HCT116 (cell line): ENCODE data around the gene SMC1B. TPM values are rescaled to one million over a fixed set of nuclear protein-coding genes. Genes with fewer than 3 reads are reported as not detected.
A peak's percentile ranks its signal among the peaks of the same experiment; 100 is the strongest.

Source experiments
- ATAC-seq: fragments of 200-7000 bp; cut with Tn5 transposase; 2 replicates; pipeline ENCODE4 v1.9.1; 2020; ENCODE audit warnings: mild to moderate bottlenecking, moderate library complexity
- BruUV-seq: library from RNA; stranded (reverse); fragments of 400-500 nt; replicated peaks from 2 replicates; lab custom pipeline; 2021; lab: Mats Ljungman, UMichigan
- CTCF ChIA-PET: fragments of 300-600 bp; sonication (Branson Sonifier 250); formaldehyde crosslinking; loops from one replicate; lab custom pipeline; 2021; ENCODE audit warnings: antibody characterized with exemption; lab: Charles Lee
- POLR2A ChIA-PET: fragments of 300-600, 350-600 bp; sonication (Branson Sonifier 250); formaldehyde crosslinking; loops from one replicate; lab custom pipeline; 2021; ENCODE audit warnings: antibody characterized with exemption; lab: Charles Lee
- RAD21 ChIA-PET, 2 experiments: fragments of 300-600 bp; sonication (Branson Sonifier 250); formaldehyde crosslinking; loops; one replicate each; lab custom pipeline; 2023; ENCODE audit warnings: low total read pairs in 2 of 2; ENCODE audit not compliant: uncharacterized antibody in 2 of 2, unreplicated experiment in 2 of 2, low non-redundant PET in 1 of 2; lab: Charles Lee
- DNase-seq: peaks from one replicate; pipeline ENCODE4 v3.0.0-alpha.2; 2010; ENCODE audit warnings: low read depth, low spot score
- H2AFZ ChIP-seq: fragments of 200-600 bp; shearing (Covaris generic), sonication (generic); 2 replicates; pipeline ENCODE4 v1.6.1; 2017; ENCODE audit warnings: low read depth, mixed run types, mixed read lengths, antibody characterized with exemption, low read length; ENCODE audit not compliant: poor library complexity, severe bottlenecking
- H3K27ac ChIP-seq: 2 replicates; pipeline ENCODE4 v1.5.1; 2012; ENCODE audit warnings: low read depth, low read length
- H3K27me3 ChIP-seq: fragments of 200-600 bp; sonication (generic); 2 replicates; pipeline ENCODE4 v1.6.1; 2016; ENCODE audit warnings: mixed run types, low read length, mixed read lengths; ENCODE audit not compliant: insufficient read depth
- H3K36me3 ChIP-seq, 2 experiments: fragments of 200-500 bp in 1 of 2; fragments of 200-600 bp in 1 of 2; sonication (Bioruptor generic) in 1 of 2; sonication (generic) in 1 of 2; 2 replicates each; pipeline versions ENCODE4 v1.5.1 to v1.6.1; 2014 to 2016; ENCODE audit warnings: low read length in 2 of 2, inconsistent platforms in 1 of 2, mixed read lengths in 1 of 2, mixed run types in 1 of 2; ENCODE audit not compliant: insufficient read depth in 2 of 2, control insufficient read depth in 1 of 2
- H3K4me1 ChIP-seq, 2 experiments: fragments of 200-600 bp in 1 of 2; sonication (generic) in 1 of 2; 2 replicates each; pipeline versions ENCODE4 v1.5.1 to v1.6.1; 2012 to 2017; ENCODE audit warnings: low read length in 2 of 2, inconsistent platforms in 1 of 2, mild to moderate bottlenecking in 1 of 2, mixed read lengths in 1 of 2, mixed run types in 1 of 2, moderate library complexity in 1 of 2; ENCODE audit not compliant: insufficient read depth in 2 of 2, control insufficient read depth in 1 of 2
- H3K4me2 ChIP-seq: fragments of 200-600 bp; sonication (generic); 2 replicates; pipeline ENCODE4 v1.6.1; 2017; ENCODE audit warnings: mixed run types, low read length, mixed read lengths
- H3K4me3 ChIP-seq, 2 experiments: fragments of 200-600 bp in 1 of 2; sonication (generic) in 1 of 2; replicated peaks in 1 of 2; 2 replicates each; pipeline ENCODE4 v1.5.1; 2011 to 2016; ENCODE audit warnings: low read length in 2 of 2, control low read depth in 1 of 2, low read depth in 1 of 2, mild to moderate bottlenecking in 1 of 2, mixed read lengths in 1 of 2, mixed run types in 1 of 2
- H3K79me2 ChIP-seq: fragments of 200-600 bp; sonication (generic); 2 replicates; pipeline ENCODE4 v1.6.1; 2017; ENCODE audit warnings: mild to moderate bottlenecking, mixed run types, low read length, moderate library complexity, mixed read lengths; ENCODE audit not compliant: insufficient read depth
- H3K9ac ChIP-seq: fragments of 200-600 bp; sonication (generic); 2 replicates; pipeline ENCODE4 v1.6.1; 2016; ENCODE audit warnings: low read length, mixed read lengths
- H3K9me2 ChIP-seq: fragments of 200-600 bp; sonication (generic), shearing (Covaris generic); 2 replicates; pipeline ENCODE4 v1.6.1; 2017; ENCODE audit warnings: mixed run types, mild to moderate bottlenecking, moderate library complexity; ENCODE audit not compliant: insufficient read depth
- H3K9me3 ChIP-seq, 2 experiments: fragments of 200-500 bp in 1 of 2; fragments of 200-600 bp in 1 of 2; sonication (Bioruptor generic) in 1 of 2; sonication (generic) in 1 of 2; 2 replicates each; pipeline ENCODE4 v1.6.1; 2014 to 2017; ENCODE audit warnings: low read length in 2 of 2, mixed read lengths in 2 of 2, inconsistent platforms in 1 of 2, low read depth in 1 of 2, mild to moderate bottlenecking in 1 of 2, mixed run types in 1 of 2, moderate library complexity in 1 of 2; ENCODE audit not compliant: control insufficient read depth in 1 of 2, insufficient read depth in 1 of 2
- H4K20me1 ChIP-seq: fragments of 200-600 bp; sonication (generic), shearing (Covaris generic); 2 replicates; pipeline ENCODE4 v1.6.1; 2017; ENCODE audit warnings: mixed run types, mild to moderate bottlenecking, moderate library complexity; ENCODE audit not compliant: insufficient read depth
- ATF3 ChIP-seq: IDR thresholded peaks from 2 replicates; pipeline ENCODE4 v1.6.1; 2012
- CBX3 ChIP-seq: IDR thresholded peaks from 2 replicates; pipeline ENCODE4 v1.6.1; 2012; ENCODE audit warnings: low read depth
- EGR1 ChIP-seq: IDR thresholded peaks from 2 replicates; pipeline ENCODE4 v1.6.1; 2012; ENCODE audit warnings: low read depth
- JUND ChIP-seq: IDR thresholded peaks from 2 replicates; pipeline ENCODE4 v1.6.1; 2012
- POLR2AphosphoS5 ChIP-seq: IDR thresholded peaks from 2 replicates; pipeline ENCODE4 v1.6.1; 2011; ENCODE audit warnings: mild to moderate bottlenecking, low read depth, low read length, moderate library complexity
- TCF7L2 ChIP-seq: IDR thresholded peaks from 2 replicates; pipeline ENCODE4 v1.7.0; 2011; ENCODE audit warnings: borderline replicate concordance, inconsistent platforms; ENCODE audit not compliant: insufficient read depth, insufficient read length; ENCODE audit errors: extremely low read depth
- ZFX ChIP-seq: fragments of 450-650 bp; IDR thresholded peaks from 2 replicates; pipeline ENCODE4 v1.6.1; 2017
- ZNF274 ChIP-seq: fragments of 200-500 bp; sonication (Bioruptor generic); IDR thresholded peaks from 2 replicates; pipeline ENCODE4 v1.6.1; 2014; ENCODE audit warnings: mild to moderate bottlenecking, low read depth, low read length, inconsistent platforms
- intact Hi-C: fragments of 100-400 bp; cut with micrococcal nuclease; formaldehyde crosslinking; loops from 2 replicates; pipeline ENCODE4 v1.10.0; 2022
- total RNA-seq: library from RNA; stranded (reverse); gene quantifications from one replicate; pipeline ENCODE4 v1.2.1, GENCODE V29; 2021; ENCODE audit not compliant: unreplicated experiment
- TF ChIP-seq, protein P1 (sequence below), 3 experiments: fragments of 200-600 bp in 1 of 3; sonication (generic) in 1 of 3; IDR thresholded peaks in 2 of 3; conservative IDR thresholded peaks in 1 of 3; 2 replicates each; pipeline ENCODE4 v1.5.1; 2012 to 2017; ENCODE audit warnings: low read depth in 2 of 3, low read length in 2 of 3, antibody characterized with exemption in 1 of 3, borderline replicate concordance in 1 of 3, control low read depth in 1 of 3, mild to moderate bottlenecking in 1 of 3, mixed read lengths in 1 of 3, mixed run types in 1 of 3, moderate library complexity in 1 of 3; ENCODE audit not compliant: insufficient read depth in 1 of 3

The SMC1B gene
- total RNA-seq, 1 experiment from 2014 or later = not detected

DNA sequence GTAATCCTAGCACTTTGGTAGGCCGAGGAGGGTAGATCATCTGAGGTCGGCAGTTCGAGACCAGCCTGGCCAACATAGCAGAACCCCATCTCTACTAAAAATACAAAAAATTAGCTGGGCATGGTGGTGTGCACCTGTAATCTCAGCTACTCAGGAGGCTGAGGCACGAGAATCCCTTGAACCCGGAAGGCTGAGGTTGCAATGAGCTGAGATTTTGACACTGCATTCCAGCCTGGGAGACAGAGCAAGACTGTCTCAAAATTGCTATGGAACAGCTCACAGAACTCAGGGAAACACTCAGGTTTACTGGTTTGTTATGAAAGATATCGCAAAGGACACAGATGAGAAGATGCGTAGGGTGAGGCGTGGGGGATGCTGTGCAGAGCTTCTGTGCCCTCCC is 101.0 kb downstream of the SMC1B start:
- Histone ChIP-seq H3K4me2 (no peak overlapping the region), H3K9me3 (no peaks in the 10 kb centered on the region), H3K27me3 (no peaks in the 10 kb centered on the region), H4K20me1 (no peaks in the 10 kb centered on the region), H3K4me3 (no peak overlapping the region), H3K4me1 (peaks cover 25 to 32% of the 10 kb centered on the region in 2 experiments), H3K36me3 (peaks cover 0 to 2% of the 10 kb centered on the region in 2 experiments; a peak in 2 of 4 replicates), H3K9ac (no peak overlapping the region), H3K79me2 (peaks cover 72% of the 10 kb centered on the region), H3K9me2 (no peaks in the 10 kb centered on the region), H2AFZ (no peak overlapping the region), H3K27ac (no peak overlapping the region)
- BruUV-seq = no TSS peak
- ATAC-seq (no peak), DNase-seq (no peak)
- POLR2A ChIA-PET = no interaction called here
- CTCF ChIA-PET = no interaction called here
- TF ChIP-seq TCF7L2 (no peak), EGR1 (no peak), CBX3 (no peak), ZNF274 (no peak), JUND (no peak), ATF3 (no peak), ZFX (no peak)
- intact Hi-C loops = no loop called here
- RAD21 ChIA-PET = no interaction called here

DNA sequence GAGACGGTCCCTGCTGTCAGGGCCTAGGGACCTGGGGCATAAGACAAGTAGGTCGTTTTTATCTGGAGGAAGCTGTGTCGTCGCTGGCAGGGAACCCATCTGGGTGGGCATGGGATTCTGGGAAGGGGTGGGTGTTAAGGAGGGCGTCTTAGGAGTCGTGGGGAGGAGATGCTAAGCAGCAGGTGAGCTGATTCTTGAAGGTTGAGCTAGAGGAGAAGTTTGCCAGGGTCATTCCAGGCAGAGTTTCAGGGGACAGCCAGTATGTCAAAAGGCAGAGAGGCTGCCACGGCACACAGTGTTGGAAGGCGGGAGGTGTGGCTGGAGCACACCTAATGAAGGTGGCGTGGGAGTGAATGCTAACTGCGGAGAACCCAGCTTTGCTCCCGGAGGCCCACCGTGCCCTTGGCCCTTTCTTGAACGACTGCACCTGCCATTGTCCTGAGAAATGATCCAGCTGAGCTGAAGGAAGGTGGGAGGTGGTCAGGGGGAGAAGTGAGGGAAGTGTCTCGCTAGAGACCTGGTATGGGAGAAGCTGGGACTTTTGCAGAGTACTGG is 102.3 kb downstream of the SMC1B start:
- TSS peak; percentile 56 for BruUV-seq
- ATAC-seq = no peak
- Histone ChIP-seq H3K36me3 (peaks cover 0 to 2% of the 10 kb centered on the region in 2 experiments; a peak in 2 of 4 replicates), H3K9me3 (no peaks in the 10 kb centered on the region), H3K79me2 (peaks cover 58% of the 10 kb centered on the region), H4K20me1 (no peaks in the 10 kb centered on the region), H3K4me1 (peaks cover 29 to 31% of the 10 kb centered on the region in 2 experiments), H2AFZ (no peak overlapping the region), H3K9ac (peak overlapping the region; percentile 94), H3K4me2 (peak overlapping the region; percentile 89), H3K9me2 (no peaks in the 10 kb centered on the region), H3K27me3 (no peaks in the 10 kb centered on the region), H3K4me3 (peak overlapping the region; percentile 90 to 91), H3K27ac (no peak overlapping the region)
- intact Hi-C loops = no loop called here
- ChIA-PET POLR2A (no interaction called here), CTCF (no interaction called here), RAD21 (no interaction called here)
- DNase-seq = no peak
- TF ChIP-seq, protein P1, sequence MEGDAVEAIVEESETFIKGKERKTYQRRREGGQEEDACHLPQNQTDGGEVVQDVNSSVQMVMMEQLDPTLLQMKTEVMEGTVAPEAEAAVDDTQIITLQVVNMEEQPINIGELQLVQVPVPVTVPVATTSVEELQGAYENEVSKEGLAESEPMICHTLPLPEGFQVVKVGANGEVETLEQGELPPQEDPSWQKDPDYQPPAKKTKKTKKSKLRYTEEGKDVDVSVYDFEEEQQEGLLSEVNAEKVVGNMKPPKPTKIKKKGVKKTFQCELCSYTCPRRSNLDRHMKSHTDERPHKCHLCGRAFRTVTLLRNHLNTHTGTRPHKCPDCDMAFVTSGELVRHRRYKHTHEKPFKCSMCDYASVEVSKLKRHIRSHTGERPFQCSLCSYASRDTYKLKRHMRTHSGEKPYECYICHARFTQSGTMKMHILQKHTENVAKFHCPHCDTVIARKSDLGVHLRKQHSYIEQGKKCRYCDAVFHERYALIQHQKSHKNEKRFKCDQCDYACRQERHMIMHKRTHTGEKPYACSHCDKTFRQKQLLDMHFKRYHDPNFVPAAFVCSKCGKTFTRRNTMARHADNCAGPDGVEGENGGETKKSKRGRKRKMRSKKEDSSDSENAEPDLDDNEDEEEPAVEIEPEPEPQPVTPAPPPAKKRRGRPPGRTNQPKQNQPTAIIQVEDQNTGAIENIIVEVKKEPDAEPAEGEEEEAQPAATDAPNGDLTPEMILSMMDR (IDR thresholded peaks at IDR 0.05 in 2 of 3, conservative IDR thresholded peaks at IDR 0.05 in 1 of 3; ENCODE audit: borderline replicate concordance in 1 of 3, insufficient read depth in 1 of 3, low read depth in 2 of 3, low read length in 2 of 3) = no peak
- no peak for TF ChIP-seq POLR2AphosphoS5
